ENCODE data around the gene CNTNAP3B.
"Not testable (repeated sequence)": the region's sequence is repeated elsewhere in the genome, so short reads cannot be mapped to it uniquely, and the experiment has no call there.

Gene CNTNAP3B

GRCh38 chr9:42129073-42129729 lies at the start of gene CNTNAP3B:
TSS of gene CNTNAP3B (minus strand) at chr9:42129426. CDS start at chr9:42129094, 332 bp downstream.
- H3K36me3 ChIP-seq (ENCODE audit: control insufficient read depth, insufficient read depth, low read length); H3K27ac ChIP-seq (ENCODE audit: low read length); H3K4me1 ChIP-seq (ENCODE audit: control insufficient read depth, insufficient read depth, low read length); DNase-seq (ENCODE audit: low read depth, low spot score); H3K27me3 ChIP-seq (ENCODE audit: control insufficient read depth, insufficient read depth, low read length); H3K9me3 ChIP-seq (ENCODE audit: control insufficient read depth, insufficient read depth, low read length): not testable (repeated sequence)
- H3K4me3 ChIP-seq (ENCODE audit: low read length), result peak within 1 kb of the TSS; percentile 49; the same call in 1 of the 2 replicates
- no CpG with 5 or more reads among the region's 72 CpGs for WGBS (ENCODE audit: insufficient coverage, insufficient read length)

- not testable (repeated sequence) for H3K27ac ChIP-seq (ENCODE audit: low read length); H3K4me3 ChIP-seq (ENCODE audit: low read length); H3K36me3 ChIP-seq (ENCODE audit: control insufficient read depth, insufficient read depth, low read length); H3K27me3 ChIP-seq (ENCODE audit: control insufficient read depth, insufficient read depth, low read length); H3K4me1 ChIP-seq (ENCODE audit: control insufficient read depth, insufficient read depth, low read length); H3K9me3 ChIP-seq (ENCODE audit: control insufficient read depth, insufficient read depth, low read length)
- peak; percentile 7 for DNase-seq (ENCODE audit: low read depth, low spot score)
- no CpG with 5 or more reads among the region's 1 CpG for WGBS (ENCODE audit: insufficient coverage, insufficient read length)
Observed at GRCh38 chr9:42160299-42160698, 31.1 kb upstream of the CNTNAP3B start.

- H3K4me3 ChIP-seq (ENCODE audit: low read length); H3K27me3 ChIP-seq (ENCODE audit: control insufficient read depth, insufficient read depth, low read length); H3K4me1 ChIP-seq (ENCODE audit: control insufficient read depth, insufficient read depth, low read length); H3K27ac ChIP-seq (ENCODE audit: low read length); H3K36me3 ChIP-seq (ENCODE audit: control insufficient read depth, insufficient read depth, low read length); H3K9me3 ChIP-seq (ENCODE audit: control insufficient read depth, insufficient read depth, low read length); DNase-seq (ENCODE audit: low read depth, low spot score): not testable (repeated sequence)
- WGBS (ENCODE audit: insufficient coverage, insufficient read length), result no CpG with 5 or more reads among the region's 12 CpGs
Observed at GRCh38 chr9:42127056-42127841, 2.0 kb downstream of the CNTNAP3B start.

DNA sequence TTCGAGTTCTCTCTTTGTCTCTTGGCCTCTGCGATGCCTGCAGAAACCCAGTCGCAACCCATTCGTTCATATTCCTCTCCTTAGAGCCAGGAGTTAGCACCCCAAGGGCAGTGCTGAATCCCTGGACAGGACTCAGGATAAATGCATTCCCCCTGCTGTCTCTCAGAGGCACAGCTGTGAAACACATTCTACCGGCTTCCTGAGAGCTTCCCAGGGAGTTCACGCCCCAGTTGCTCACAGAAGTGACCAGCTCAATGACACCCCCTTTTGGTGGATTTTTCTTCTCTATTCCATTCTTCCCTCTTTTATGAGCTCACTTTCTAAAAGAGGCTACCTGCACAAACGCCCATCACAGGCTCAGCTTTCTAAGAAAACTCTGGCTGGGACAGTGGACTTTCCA lies 8.2 kb downstream of the CNTNAP3B start:
- not testable (repeated sequence) for H3K4me1 ChIP-seq (ENCODE audit: control insufficient read depth, insufficient read depth, low read length); H3K27me3 ChIP-seq (ENCODE audit: control insufficient read depth, insufficient read depth, low read length); H3K27ac ChIP-seq (ENCODE audit: low read length); H3K4me3 ChIP-seq (ENCODE audit: low read length); H3K9me3 ChIP-seq (ENCODE audit: control insufficient read depth, insufficient read depth, low read length); H3K36me3 ChIP-seq (ENCODE audit: control insufficient read depth, insufficient read depth, low read length)
- WGBS (ENCODE audit: insufficient coverage, insufficient read length), result no CpG with 5 or more reads among the region's 7 CpGs
- DNase-seq (ENCODE audit: low read depth, low spot score), result peak; percentile 11

DNA sequence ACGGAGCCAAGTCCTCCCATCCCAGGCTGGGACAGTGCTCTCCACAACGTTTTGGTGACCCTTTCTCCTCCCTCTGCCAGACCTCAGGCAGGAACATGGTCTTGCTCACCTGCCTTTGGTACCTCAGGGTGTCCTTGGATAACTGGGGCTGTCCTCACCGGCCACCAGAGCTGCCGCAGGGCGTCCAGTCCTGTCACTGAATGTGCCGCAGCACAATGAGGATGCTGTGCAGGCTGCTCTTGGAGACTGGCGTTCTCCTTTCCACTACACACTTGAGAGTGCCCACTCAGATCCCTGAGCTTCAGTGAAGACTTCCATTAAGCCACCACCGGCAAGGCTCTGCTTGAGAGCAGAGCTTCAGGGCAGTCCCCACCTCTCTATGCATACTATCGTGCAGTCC lies 33.3 kb downstream of the CNTNAP3B start:
- H3K9me3 ChIP-seq (ENCODE audit: control insufficient read depth, insufficient read depth, low read length); H3K27ac ChIP-seq (ENCODE audit: low read length); H3K27me3 ChIP-seq (ENCODE audit: control insufficient read depth, insufficient read depth, low read length); H3K36me3 ChIP-seq (ENCODE audit: control insufficient read depth, insufficient read depth, low read length); H3K4me3 ChIP-seq (ENCODE audit: low read length); DNase-seq (ENCODE audit: low read depth, low spot score); H3K4me1 ChIP-seq (ENCODE audit: control insufficient read depth, insufficient read depth, low read length): not testable (repeated sequence)
- WGBS (ENCODE audit: insufficient coverage, insufficient read length), result no CpG with 5 or more reads among the region's 9 CpGs

- H3K27me3 ChIP-seq (ENCODE audit: control insufficient read depth, insufficient read depth, low read length); H3K27ac ChIP-seq (ENCODE audit: low read length); H3K4me3 ChIP-seq (ENCODE audit: low read length); DNase-seq (ENCODE audit: low read depth, low spot score); H3K36me3 ChIP-seq (ENCODE audit: control insufficient read depth, insufficient read depth, low read length); H3K9me3 ChIP-seq (ENCODE audit: control insufficient read depth, insufficient read depth, low read length); H3K4me1 ChIP-seq (ENCODE audit: control insufficient read depth, insufficient read depth, low read length): not testable (repeated sequence)
- no CpG with 5 or more reads among the region's 1 CpG for WGBS (ENCODE audit: insufficient coverage, insufficient read length)
Observed at GRCh38 chr9:42084559-42084952, 44.7 kb downstream of the CNTNAP3B start.

- not testable (repeated sequence) for DNase-seq (ENCODE audit: low read depth, low spot score); H3K4me1 ChIP-seq (ENCODE audit: control insufficient read depth, insufficient read depth, low read length); H3K4me3 ChIP-seq (ENCODE audit: low read length); H3K36me3 ChIP-seq (ENCODE audit: control insufficient read depth, insufficient read depth, low read length); H3K9me3 ChIP-seq (ENCODE audit: control insufficient read depth, insufficient read depth, low read length); H3K27me3 ChIP-seq (ENCODE audit: control insufficient read depth, insufficient read depth, low read length); H3K27ac ChIP-seq (ENCODE audit: low read length)
- no CpG with 5 or more reads among the region's 4 CpGs for WGBS (ENCODE audit: insufficient coverage, insufficient read length)
Observed at GRCh38 chr9:42083877-42084558, 45.2 kb downstream of the CNTNAP3B start.

GRCh38 chr9:42080376-42080775 lies 48.9 kb downstream of the CNTNAP3B start:
- H3K4me1 ChIP-seq (ENCODE audit: control insufficient read depth, insufficient read depth, low read length); H3K27ac ChIP-seq (ENCODE audit: low read length); H3K9me3 ChIP-seq (ENCODE audit: control insufficient read depth, insufficient read depth, low read length); H3K4me3 ChIP-seq (ENCODE audit: low read length); DNase-seq (ENCODE audit: low read depth, low spot score); H3K36me3 ChIP-seq (ENCODE audit: control insufficient read depth, insufficient read depth, low read length); H3K27me3 ChIP-seq (ENCODE audit: control insufficient read depth, insufficient read depth, low read length): not testable (repeated sequence)
- no CpG with 5 or more reads among the region's 2 CpGs for WGBS (ENCODE audit: insufficient coverage, insufficient read length)

DNA sequence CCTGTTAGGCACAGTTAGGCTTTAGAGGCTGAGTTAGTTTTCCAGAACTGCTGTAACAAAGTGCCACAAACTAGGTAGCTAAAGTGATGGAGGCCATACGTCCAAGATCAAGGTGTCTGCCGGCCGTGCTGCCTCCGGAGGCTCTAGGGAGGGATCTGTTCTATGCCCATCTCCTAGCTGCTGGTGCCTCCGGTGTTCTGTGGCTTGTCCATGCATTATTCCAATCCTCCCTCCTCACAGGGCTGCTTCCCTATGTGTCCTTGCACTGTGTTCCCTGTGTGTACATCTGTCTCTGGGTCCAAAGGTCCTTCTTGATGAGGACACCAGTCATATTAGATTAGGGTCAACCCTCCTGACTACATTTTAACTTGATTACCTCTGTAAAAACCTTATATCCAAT lies 54.4 kb downstream of the CNTNAP3B start:
- not testable (repeated sequence) for H3K36me3 ChIP-seq (ENCODE audit: control insufficient read depth, insufficient read depth, low read length); DNase-seq (ENCODE audit: low read depth, low spot score); H3K4me3 ChIP-seq (ENCODE audit: low read length); H3K27me3 ChIP-seq (ENCODE audit: control insufficient read depth, insufficient read depth, low read length); H3K4me1 ChIP-seq (ENCODE audit: control insufficient read depth, insufficient read depth, low read length); H3K9me3 ChIP-seq (ENCODE audit: control insufficient read depth, insufficient read depth, low read length); H3K27ac ChIP-seq (ENCODE audit: low read length)
- WGBS (ENCODE audit: insufficient coverage, insufficient read length), result no CpG with 5 or more reads among the region's 5 CpGs

DNA sequence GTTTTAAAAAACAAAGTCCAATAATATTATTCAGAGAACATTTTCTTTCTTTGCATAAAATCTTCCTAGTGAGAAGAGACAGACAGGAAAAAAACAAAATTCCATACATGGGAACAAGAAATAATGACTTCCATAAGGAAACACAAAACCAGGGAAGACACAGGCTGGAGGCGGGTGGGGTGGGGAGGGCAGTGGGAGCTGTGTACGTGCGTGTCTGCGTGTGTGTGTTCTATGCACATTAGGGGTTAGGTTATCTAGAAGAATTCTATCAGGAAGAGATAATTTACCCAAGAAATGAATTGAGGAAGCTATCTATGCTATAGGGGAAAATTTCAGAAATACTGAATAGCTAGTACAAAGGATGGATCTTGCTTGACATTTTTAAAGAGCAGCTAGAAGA lies 58.2 kb downstream of the CNTNAP3B start:
- H3K36me3 ChIP-seq (ENCODE audit: control insufficient read depth, insufficient read depth, low read length); H3K4me3 ChIP-seq (ENCODE audit: low read length); H3K27ac ChIP-seq (ENCODE audit: low read length); DNase-seq (ENCODE audit: low read depth, low spot score); H3K9me3 ChIP-seq (ENCODE audit: control insufficient read depth, insufficient read depth, low read length); H3K4me1 ChIP-seq (ENCODE audit: control insufficient read depth, insufficient read depth, low read length); H3K27me3 ChIP-seq (ENCODE audit: control insufficient read depth, insufficient read depth, low read length): not testable (repeated sequence)
- WGBS (ENCODE audit: insufficient coverage, insufficient read length), result no CpG with 5 or more reads among the region's 4 CpGs
